ENCODE results near the gene TUBG1.

TUBG1 gene

DNA sequence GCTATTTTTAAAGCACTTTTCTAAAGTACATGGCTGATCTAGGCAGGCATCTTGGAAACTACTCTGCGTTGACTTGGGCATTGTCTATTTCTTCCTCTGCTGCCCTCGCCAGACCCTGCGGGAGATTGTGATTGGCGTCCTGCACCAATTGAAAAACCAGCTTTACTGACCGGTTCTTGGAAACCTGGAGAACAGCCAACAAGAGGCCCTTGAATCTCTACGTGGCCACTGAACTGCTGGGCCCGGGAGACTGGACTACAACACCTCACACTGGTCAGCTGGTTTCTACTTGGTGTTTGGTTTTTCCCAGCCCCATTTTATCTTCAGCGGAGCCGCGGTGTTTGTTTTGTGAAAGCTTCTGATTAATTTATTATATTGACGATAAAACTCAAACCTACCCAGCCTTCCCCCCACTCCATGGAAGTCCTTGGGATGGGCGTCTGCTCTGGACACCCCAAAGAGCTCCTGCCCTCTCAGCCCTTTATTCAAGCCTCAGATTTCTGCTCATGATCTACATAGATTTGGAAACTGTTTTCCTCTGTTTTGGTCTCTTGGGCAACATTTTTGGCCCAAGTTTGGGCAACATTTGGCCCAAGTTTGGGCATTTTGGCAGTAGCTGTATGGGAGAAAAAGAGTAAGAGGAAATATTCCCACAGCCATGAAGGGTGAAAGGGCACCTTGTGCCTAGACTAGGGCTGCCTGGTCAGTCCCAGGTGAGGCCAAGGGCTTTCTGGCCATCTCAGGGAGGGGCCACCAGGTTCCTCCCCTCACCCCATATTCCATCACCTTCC, 37.9 kb upstream of the TUBG1 start:
- no peak for DNase-seq (ENCODE audit: extremely low read depth, low read depth)

GRCh38 chr17:42573095-42573494, 36.4 kb upstream of the TUBG1 start:
- no peak for DNase-seq (ENCODE audit: extremely low read depth, low read depth)
- TF ChIP-seq, protein P1, sequence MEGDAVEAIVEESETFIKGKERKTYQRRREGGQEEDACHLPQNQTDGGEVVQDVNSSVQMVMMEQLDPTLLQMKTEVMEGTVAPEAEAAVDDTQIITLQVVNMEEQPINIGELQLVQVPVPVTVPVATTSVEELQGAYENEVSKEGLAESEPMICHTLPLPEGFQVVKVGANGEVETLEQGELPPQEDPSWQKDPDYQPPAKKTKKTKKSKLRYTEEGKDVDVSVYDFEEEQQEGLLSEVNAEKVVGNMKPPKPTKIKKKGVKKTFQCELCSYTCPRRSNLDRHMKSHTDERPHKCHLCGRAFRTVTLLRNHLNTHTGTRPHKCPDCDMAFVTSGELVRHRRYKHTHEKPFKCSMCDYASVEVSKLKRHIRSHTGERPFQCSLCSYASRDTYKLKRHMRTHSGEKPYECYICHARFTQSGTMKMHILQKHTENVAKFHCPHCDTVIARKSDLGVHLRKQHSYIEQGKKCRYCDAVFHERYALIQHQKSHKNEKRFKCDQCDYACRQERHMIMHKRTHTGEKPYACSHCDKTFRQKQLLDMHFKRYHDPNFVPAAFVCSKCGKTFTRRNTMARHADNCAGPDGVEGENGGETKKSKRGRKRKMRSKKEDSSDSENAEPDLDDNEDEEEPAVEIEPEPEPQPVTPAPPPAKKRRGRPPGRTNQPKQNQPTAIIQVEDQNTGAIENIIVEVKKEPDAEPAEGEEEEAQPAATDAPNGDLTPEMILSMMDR (IDR thresholded peaks at IDR 0.05; ENCODE audit: low read depth, low read length, missing control alignments): no peak
- H3K4me3 ChIP-seq (replicated peaks; ENCODE audit: low read depth, low read length): no peak overlapping the region

More for the DNA sequence above, 37.9 kb upstream of the TUBG1 start:
- H3K4me3 ChIP-seq (replicated peaks; ENCODE audit: low read depth, low read length): no peak overlapping the region
- TF ChIP-seq, protein P1 (IDR thresholded peaks at IDR 0.05; ENCODE audit: low read depth, low read length, missing control alignments): no peak

GRCh38 chr17:42574463-42574862, 35.0 kb upstream of the TUBG1 start:
- TF ChIP-seq, protein P1 (IDR thresholded peaks at IDR 0.05; ENCODE audit: low read depth, low read length, missing control alignments): no peak
- no peak overlapping the region for H3K4me3 ChIP-seq (replicated peaks; ENCODE audit: low read depth, low read length)
- DNase-seq (ENCODE audit: extremely low read depth, low read depth): no peak

DNA sequence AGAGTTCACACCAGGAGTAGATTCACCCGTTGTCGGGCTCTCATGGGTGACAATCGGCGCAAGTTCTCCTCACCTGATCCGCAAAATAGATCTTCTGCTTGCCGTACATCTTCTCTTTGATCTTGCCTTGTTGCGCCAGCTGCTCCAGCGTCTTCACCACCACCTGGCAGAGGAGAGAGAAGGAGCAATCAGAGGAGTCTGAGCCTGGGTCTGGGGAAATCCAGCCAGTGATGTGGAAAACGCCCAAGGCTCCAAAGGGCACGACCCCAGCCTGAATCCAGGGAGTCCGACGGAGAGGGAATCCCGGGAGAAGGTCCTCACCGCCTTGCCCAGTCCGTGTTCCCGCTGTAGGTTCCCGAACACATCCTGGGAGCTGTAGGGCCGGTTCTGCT, 32.3 kb upstream of the TUBG1 start:
- no peak for DNase-seq (ENCODE audit: extremely low read depth, low read depth)
- TF ChIP-seq, protein P1 (IDR thresholded peaks at IDR 0.05; ENCODE audit: low read depth, low read length, missing control alignments): no peak
- peak overlapping the region; percentile 90 for H3K4me3 ChIP-seq (replicated peaks; ENCODE audit: low read depth, low read length)

- TF ChIP-seq, protein P1 (IDR thresholded peaks at IDR 0.05; ENCODE audit: low read depth, low read length, missing control alignments): peak; percentile 41
- peak within 1 kb of the TSS; percentile 90 for H3K4me3 ChIP-seq (replicated peaks; ENCODE audit: low read depth, low read length)
- peak; percentile 79 for DNase-seq (ENCODE audit: extremely low read depth, low read depth)
Observed at GRCh38 chr17:42577532-42578281, 31.8 kb upstream of the TUBG1 start, which contains the start of gene PSMC3IP. Gene PSMC3IP (minus strand): TSS chr17:42577729. CDS start chr17:42577686, 43 bp downstream.

DNA sequence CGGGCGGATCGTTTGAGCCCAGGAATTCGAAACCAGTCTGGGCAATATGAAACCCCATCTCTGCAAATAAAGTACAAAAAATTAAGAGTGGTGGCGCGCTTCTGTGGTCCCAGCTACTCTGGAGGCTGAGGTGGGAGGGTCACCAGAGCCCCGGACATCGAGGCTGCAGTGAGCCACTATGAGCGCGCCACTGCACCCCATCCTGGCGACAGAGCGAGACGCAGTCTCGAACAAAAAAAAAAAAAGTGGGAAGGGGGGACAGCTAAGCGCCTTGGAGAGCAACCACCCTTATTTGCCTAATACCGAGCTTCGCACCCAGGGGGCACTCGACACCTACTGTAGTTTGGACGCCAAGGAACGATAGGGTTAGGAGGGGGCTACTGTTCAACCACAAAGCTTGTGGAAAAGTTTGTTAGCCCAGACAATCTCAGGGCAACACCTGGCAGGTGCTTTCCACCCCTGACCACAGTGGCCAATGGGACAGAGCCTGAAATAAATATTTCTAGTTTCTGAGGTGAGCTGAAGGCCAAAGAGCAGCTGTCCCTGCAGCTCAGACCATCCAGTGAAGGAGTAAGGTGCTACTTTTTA, 31.1 kb upstream of the TUBG1 start:
- peak; percentile 52 for DNase-seq (ENCODE audit: extremely low read depth, low read depth)
- TF ChIP-seq, protein P1 (IDR thresholded peaks at IDR 0.05; ENCODE audit: low read depth, low read length, missing control alignments): peak; percentile 78
- H3K4me3 ChIP-seq (replicated peaks; ENCODE audit: low read depth, low read length): peak overlapping the region; percentile 90
